H1 (cell line): ENCODE results near the gene CCDC88C. TPM values are rescaled to one million over a fixed set of nuclear protein-coding genes. Genes with fewer than 3 reads are reported as not detected.

ENCODE experiments used
- CTCF ChIA-PET: fragments of 300-600 bp; sonication (Branson Sonifier 250); formaldehyde crosslinking; loops from one replicate; lab custom pipeline; 2021; ENCODE audit not compliant: partially characterized antibody; lab: Charles Lee
- POLR2A ChIA-PET: fragments of 300-600 bp; sonication (Branson Sonifier 250); formaldehyde crosslinking; loops from one replicate; lab custom pipeline; 2021; ENCODE audit warnings: inconsistent platforms; ENCODE audit not compliant: partially characterized antibody; lab: Charles Lee
- DNase-seq, 2 experiments: peaks; one replicate each; pipeline versions ENCODE4 v3.0.0 to v3.0.0-alpha.2; 2010 to 2022; ENCODE audit warnings: low spot score in 2 of 2, low read depth in 1 of 2, mixed read lengths in 1 of 2
- FAIRE-seq: peaks from 2 replicates; lab custom pipeline; 2011; peaks lifted over from hg19 to GRCh38; lab: Jason Lieb, UNC
- H2AFZ ChIP-seq: 2 replicates; pipeline ENCODE4 v1.8.1; 2012; ENCODE audit warnings: low read length, inconsistent platforms
- H2AK5ac ChIP-seq: 2 replicates; pipeline ENCODE4 v1.6.1; 2013; ENCODE audit warnings: low read depth, low read length
- H2BK120ac ChIP-seq: replicated peaks from 2 replicates; pipeline ENCODE3; 2013; ENCODE audit warnings: low read depth, low read length, inconsistent platforms
- H2BK12ac ChIP-seq: 2 replicates; pipeline ENCODE4 v1.6.1; 2013; ENCODE audit warnings: low read depth, low read length
- H2BK15ac ChIP-seq: 2 replicates; pipeline ENCODE4 v1.6.1; 2013; ENCODE audit warnings: low read length
- H2BK20ac ChIP-seq: 2 replicates; pipeline ENCODE4 v1.6.1; 2013; ENCODE audit warnings: low read length
- H2BK5ac ChIP-seq: 2 replicates; pipeline ENCODE4 v1.6.1; 2013; ENCODE audit warnings: low read depth, low read length
- H3K14ac ChIP-seq: 2 replicates; pipeline ENCODE4 v1.6.1; 2013; ENCODE audit warnings: inconsistent platforms; ENCODE audit not compliant: insufficient read length
- H3K18ac ChIP-seq: 2 replicates; pipeline ENCODE4 v1.6.1; 2013; ENCODE audit warnings: low read length; ENCODE audit errors: extremely low read depth
- H3K23ac ChIP-seq: 2 replicates; pipeline ENCODE4 v1.6.1; 2013; ENCODE audit warnings: inconsistent platforms; ENCODE audit not compliant: insufficient read length
- H3K23me2 ChIP-seq: 2 replicates; pipeline ENCODE4 v1.6.1; 2013; ENCODE audit warnings: low read depth, low read length
- H3K27ac ChIP-seq: 2 replicates; pipeline ENCODE4 v1.6.1; 2011; ENCODE audit warnings: low read depth, low read length, inconsistent platforms
- H3K27me3 ChIP-seq, 4 experiments: replicated peaks in 1 of 4; 1 replicate in 1 of 4; 2 replicates in 3 of 4; pipeline versions ENCODE4 v1.6.1 to v1.8.1; 2011 to 2013; ENCODE audit warnings: low read length in 3 of 4, mild to moderate bottlenecking in 3 of 4, inconsistent platforms in 2 of 4, mixed read lengths in 2 of 4, moderate library complexity in 1 of 4; ENCODE audit not compliant: control insufficient read depth in 3 of 4, insufficient read depth in 3 of 4; ENCODE audit errors: extremely low read depth in 1 of 4
- H3K36me3 ChIP-seq, 4 experiments: 2 replicates each; pipeline versions ENCODE4 v1.6.1 to v1.8.1; 2011 to 2013; ENCODE audit warnings: mild to moderate bottlenecking in 4 of 4, low read length in 3 of 4, moderate library complexity in 2 of 4, control low read depth in 1 of 4, inconsistent platforms in 1 of 4; ENCODE audit not compliant: insufficient read depth in 4 of 4, control insufficient read depth in 2 of 4
- H3K4ac ChIP-seq: replicated peaks from 2 replicates; pipeline ENCODE3; 2013; ENCODE audit warnings: low read length, low read depth, mixed read lengths, inconsistent platforms; ENCODE audit not compliant: insufficient read length
- H3K4me1 ChIP-seq, 4 experiments: replicated peaks in 1 of 4; 1 replicate in 1 of 4; 2 replicates in 3 of 4; pipeline versions ENCODE4 v1.6.1 to v1.8.1; 2011 to 2013; ENCODE audit warnings: low read length in 3 of 4, inconsistent platforms in 2 of 4, mixed read lengths in 1 of 4; ENCODE audit not compliant: insufficient read depth in 4 of 4, control insufficient read depth in 3 of 4
- H3K4me2 ChIP-seq, 2 experiments: 2 replicates each; pipeline versions ENCODE4 v1.6.1 to v1.8.1; 2011 to 2013; ENCODE audit warnings: low read depth in 2 of 2, low read length in 2 of 2, control low read depth in 1 of 2, inconsistent platforms in 1 of 2, mild to moderate bottlenecking in 1 of 2; ENCODE audit not compliant: insufficient read depth in 1 of 2
- H3K4me3 ChIP-seq, 4 experiments: fragments of 200-600, 300-600 bp in 1 of 4; sonication (generic), shearing (Covaris generic), sonication (Bioruptor Twin) in 1 of 4; 2 replicates each; pipeline versions ENCODE4 v1.5.1 to v1.8.1; 2011 to 2016; ENCODE audit warnings: low read length in 4 of 4, low read depth in 3 of 4, control low read depth in 2 of 4, inconsistent platforms in 2 of 4, mild to moderate bottlenecking in 2 of 4, mixed read lengths in 1 of 4, moderate library complexity in 1 of 4; ENCODE audit not compliant: insufficient read depth in 2 of 4; ENCODE audit errors: extremely low read depth in 1 of 4
- H3K56ac ChIP-seq: replicated peaks from 2 replicates; pipeline ENCODE3; 2013; ENCODE audit warnings: low read depth, mild to moderate bottlenecking, mixed read lengths, low read length, inconsistent platforms; ENCODE audit not compliant: insufficient read length
- H3K79me1 ChIP-seq: 2 replicates; pipeline ENCODE4 v1.6.1; 2013; ENCODE audit warnings: low read depth, low read length, control low read depth
- H3K79me2 ChIP-seq, 2 experiments: 2 replicates each; pipeline versions ENCODE4 v1.6.1 to v1.8.1; 2012 to 2013; ENCODE audit warnings: low read length in 2 of 2, mild to moderate bottlenecking in 2 of 2, inconsistent platforms in 1 of 2; ENCODE audit not compliant: insufficient read depth in 2 of 2, control insufficient read depth in 1 of 2
- H3K9ac ChIP-seq, 4 experiments: replicated peaks in 1 of 4; 1 replicate in 1 of 4; 2 replicates in 3 of 4; pipeline versions ENCODE4 v1.6.1 to v1.8.1; 2011 to 2013; ENCODE audit warnings: low read depth in 3 of 4, low read length in 3 of 4, control low read depth in 2 of 4, mild to moderate bottlenecking in 2 of 4, moderate library complexity in 2 of 4, inconsistent platforms in 1 of 4; ENCODE audit errors: extremely low read depth in 1 of 4
- H3K9me3 ChIP-seq, 2 experiments: 2 replicates each; pipeline versions ENCODE4 v1.6.1 to v1.8.1; 2012 to 2013; ENCODE audit warnings: mild to moderate bottlenecking in 2 of 2, moderate library complexity in 2 of 2, control low read depth in 1 of 2, inconsistent platforms in 1 of 2, low read depth in 1 of 2, low read length in 1 of 2, mixed read lengths in 1 of 2; ENCODE audit not compliant: insufficient read depth in 2 of 2
- H4K20me1 ChIP-seq, 2 experiments: replicated peaks in 1 of 2; 2 replicates each; pipeline versions ENCODE3 to v1.8.1; 2011 to 2013; ENCODE audit warnings: inconsistent platforms in 2 of 2, low read length in 2 of 2, mild to moderate bottlenecking in 1 of 2; ENCODE audit not compliant: insufficient read depth in 2 of 2, control insufficient read depth in 1 of 2
- H4K5ac ChIP-seq: 2 replicates; pipeline ENCODE4 v1.6.1; 2013; ENCODE audit warnings: low read length, low read depth, mixed read lengths, inconsistent platforms; ENCODE audit not compliant: insufficient read length
- H4K8ac ChIP-seq: 2 replicates; pipeline ENCODE4 v1.8.0; 2013; ENCODE audit warnings: mild to moderate bottlenecking, moderate library complexity, low read length, inconsistent platforms; ENCODE audit not compliant: insufficient read depth; ENCODE audit errors: extremely low read depth
- H4K91ac ChIP-seq: replicated peaks from 2 replicates; pipeline ENCODE3; 2013; ENCODE audit warnings: low read length, mixed read lengths, inconsistent platforms; ENCODE audit not compliant: insufficient read length
- BRCA1 ChIP-seq: IDR thresholded peaks from 2 replicates; pipeline ENCODE4 v1.6.1; 2012; ENCODE audit warnings: low read depth, low read length, improper control_type of control experiment
- KDM1A ChIP-seq: fragments of 200-600, 300-600 bp; sonication (generic); IDR thresholded peaks from 2 replicates; pipeline ENCODE4 v1.7.1; 2016; ENCODE audit warnings: mild to moderate bottlenecking, low read length, borderline replicate concordance
- POLR2AphosphoS5 ChIP-seq: IDR thresholded peaks from 2 replicates; pipeline ENCODE4 v1.6.1; 2011; ENCODE audit warnings: low read depth, low read length
- WGBS, 2 experiments: shearing (Covaris generic) in 1 of 2; methylation state at CpG; one replicate each; pipeline versions ENCODE4 v1.1.6 to v1.1.7; 2013 to 2015; ENCODE audit warnings: low lambda C conversion rate in 2 of 2, mixed read lengths in 2 of 2, inconsistent platforms in 1 of 2, low coverage in 1 of 2, missing lambda C conversion rate in 1 of 2; ENCODE audit not compliant: insufficient replicate concordance in 2 of 2, insufficient coverage in 1 of 2, insufficient read length in 1 of 2; ENCODE audit errors: extremely low coverage in 1 of 2, missing lambda C conversion rate in 1 of 2; 5-methylcytosine and 5-hydroxymethylcytosine counted together
- polyA plus RNA-seq, 7 experiments: library from polyadenylated mRNA; depleted of rRNA in 3 of 7; stranded (reverse) in 5 of 7; unstranded in 2 of 7; fragments of >200 nt in 5 of 7; fragments of 200-250 nt in 2 of 7; gene quantifications; 1 replicate in 5 of 7; 2 replicates in 1 of 7; 4 replicates in 1 of 7; pipeline versions ENCODE4 v1.2.1 to v1.2.3, GENCODE V29; 2011 to 2013; ENCODE audit warnings: missing spikeins in 2 of 7, mixed read lengths in 2 of 7
- total RNA-seq: library from RNA; stranded (reverse); fragmentation: NEBNext Ultra II Directional; extraction: Animal tissue kit (Norgen Biotek cat#: 25700); gene quantifications from 2 replicates; pipeline ENCODE4 v1.2.1, GENCODE V29; 2021

The CCDC88C gene
- total and polyA plus RNA-seq, 2 of the 8 experiments (the other 6 are each of a cell fraction or from before 2014, with no cell fraction given): 10.3 to 57.7 TPM

DNA sequence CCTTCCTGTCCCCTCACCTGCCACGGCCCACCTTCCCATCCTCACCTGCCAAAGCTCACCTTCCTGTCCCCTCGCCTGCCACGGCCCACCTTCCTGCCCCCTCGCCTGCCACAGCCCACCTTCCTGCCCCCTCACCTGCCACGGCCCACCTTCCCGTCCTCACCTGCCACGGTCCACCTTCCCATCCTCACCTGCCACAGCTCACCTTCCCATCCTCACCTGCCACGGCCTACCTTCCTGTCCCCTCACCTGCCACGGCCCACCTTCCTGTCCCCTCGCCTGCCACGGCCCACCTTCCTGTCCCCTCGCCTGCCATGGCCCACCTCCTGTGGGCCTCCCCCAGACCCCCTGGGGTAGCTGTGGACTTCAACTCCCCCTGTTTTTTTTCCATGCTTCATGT is 124.3 kb downstream of the CCDC88C start:
- no peak overlapping the region for H3K27ac ChIP-seq
- TF ChIP-seq BRCA1: no peak
- no peak for TF ChIP-seq KDM1A
- TF ChIP-seq POLR2AphosphoS5: 0 out of 2 replicates have a peak, but pooled peaks have one; percentile 23
- TF ChIP-seq, all 59 proteins: peak for 1
- Histone ChIP-seq H4K8ac (no peak overlapping the region; the same call in 1 of the 2 replicates), H3K18ac (no peak overlapping the region), H3K23ac (no peak overlapping the region), H2BK15ac (no peak overlapping the region), H4K5ac (no peak overlapping the region), H2AFZ (no peak overlapping the region), H2BK5ac (0 out of 2 replicates have a peak overlapping the region, but pooled peaks have one; percentile 24), H3K4me2 (no peak overlapping the region), H3K36me3 (peaks cover 20 to 58% (median 40%) of the 10 kb centered on the region in 4 experiments), H2BK20ac (no peak overlapping the region), H3K14ac (no peak overlapping the region), H3K4me1 (no peaks in the 10 kb centered on the region), H3K4ac (no peak overlapping the region), H3K9me3 (no peaks in the 10 kb centered on the region), H2BK120ac (no peak overlapping the region), H4K91ac (no peak overlapping the region), H3K79me1 (no peaks in the 10 kb centered on the region), H3K27me3 (no peaks in the 10 kb centered on the region), H3K56ac (no peak overlapping the region), H3K79me2 (no peaks in the 10 kb centered on the region), H4K20me1 (no peaks in the 10 kb centered on the region), H3K23me2 (no peaks in the 10 kb centered on the region), H3K4me3 (no peak overlapping the region), H3K9ac (no peak overlapping the region), H2AK5ac (no peak overlapping the region), H2BK12ac (no peak overlapping the region)
- ChIA-PET POLR2A (interaction anchor here (0.7 kb wide), 1 partner anchor 667 kb away, joined by 3 read pairs; no protein-coding TSS in a partner anchor), CTCF (interaction anchor here (0.6 to 1.4 kb wide), 5 partner anchors 30 to 411 kb away, joined by 3 to 5 read pairs (median 4); no protein-coding TSS in a partner anchor)
- DNase-seq (no peak), FAIRE-seq (no peak)
- 53% methylated on average over 11 of the region's 12 CpGs; no CpG with 5 or more reads in 1 of the 2 experiments for WGBS, 2 experiments
